Gastroesophageal sphincter (tissue), 3 donors: ENCODE data around the gene SF3B5.

ENCODE experiments used
- EP300 ChIP-seq: sonication (generic); formaldehyde crosslinking; IDR thresholded peaks from one replicate; pipeline ENCODE4 v1.6.1; 2017; ENCODE audit warnings: antibody characterized with exemption, mild to moderate bottlenecking
- POLR2A ChIP-seq, 2 donors: fragments of 450-650 bp; IDR thresholded peaks; one replicate each; pipeline ENCODE4 v1.6.1; 2017; ENCODE audit warnings: antibody characterized with exemption in 2 of 2, mild to moderate bottlenecking in 2 of 2, moderate library complexity in 1 of 2
- TF ChIP-seq, protein P1 (sequence below), 4 experiments: fragments of 200-600 bp in 2 of 4; fragments of 450-650 bp in 2 of 4; sonication (generic) in 1 of 4; IDR thresholded peaks; one replicate each; pipeline ENCODE4 v1.5.1; 2017 to 2019; ENCODE audit warnings: antibody characterized with exemption in 4 of 4, mild to moderate bottlenecking in 2 of 4, moderate library complexity in 2 of 4

DNA sequence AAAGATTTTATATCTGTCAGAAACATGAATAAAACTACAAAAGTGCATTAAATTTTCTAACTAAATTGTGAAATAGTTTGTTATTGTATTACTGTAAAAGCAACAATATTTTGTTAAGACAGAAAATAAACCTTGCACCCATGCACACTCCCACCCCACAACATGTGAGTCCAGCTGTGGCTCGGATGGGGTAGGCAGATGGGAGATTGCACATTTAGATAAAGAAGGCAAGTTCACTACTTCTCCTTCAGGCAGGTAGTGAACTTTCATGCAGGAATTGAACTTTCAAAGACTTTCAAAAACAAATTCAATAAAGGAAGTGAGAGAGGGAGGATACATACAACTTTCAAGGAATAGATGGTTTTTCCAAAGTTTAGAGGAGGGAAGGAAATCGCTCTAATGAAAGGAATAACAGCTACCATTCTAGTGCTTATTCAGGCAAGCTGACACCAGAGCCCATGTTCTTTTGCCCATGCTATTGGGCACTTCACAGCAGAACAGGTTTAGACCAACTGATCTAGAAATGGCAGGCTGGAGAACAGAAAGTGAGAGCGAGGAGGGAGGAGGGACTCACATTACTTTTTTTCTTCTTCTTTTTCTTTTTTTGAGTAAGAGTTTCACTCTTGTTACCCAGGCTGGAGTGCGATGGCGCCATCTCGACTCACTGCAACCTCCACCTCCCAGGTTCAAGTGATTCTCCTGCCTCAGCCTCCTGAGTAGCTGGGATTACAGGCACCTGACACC is 28.5 kb downstream of the SF3B5 start:
- TF ChIP-seq, protein P1, sequence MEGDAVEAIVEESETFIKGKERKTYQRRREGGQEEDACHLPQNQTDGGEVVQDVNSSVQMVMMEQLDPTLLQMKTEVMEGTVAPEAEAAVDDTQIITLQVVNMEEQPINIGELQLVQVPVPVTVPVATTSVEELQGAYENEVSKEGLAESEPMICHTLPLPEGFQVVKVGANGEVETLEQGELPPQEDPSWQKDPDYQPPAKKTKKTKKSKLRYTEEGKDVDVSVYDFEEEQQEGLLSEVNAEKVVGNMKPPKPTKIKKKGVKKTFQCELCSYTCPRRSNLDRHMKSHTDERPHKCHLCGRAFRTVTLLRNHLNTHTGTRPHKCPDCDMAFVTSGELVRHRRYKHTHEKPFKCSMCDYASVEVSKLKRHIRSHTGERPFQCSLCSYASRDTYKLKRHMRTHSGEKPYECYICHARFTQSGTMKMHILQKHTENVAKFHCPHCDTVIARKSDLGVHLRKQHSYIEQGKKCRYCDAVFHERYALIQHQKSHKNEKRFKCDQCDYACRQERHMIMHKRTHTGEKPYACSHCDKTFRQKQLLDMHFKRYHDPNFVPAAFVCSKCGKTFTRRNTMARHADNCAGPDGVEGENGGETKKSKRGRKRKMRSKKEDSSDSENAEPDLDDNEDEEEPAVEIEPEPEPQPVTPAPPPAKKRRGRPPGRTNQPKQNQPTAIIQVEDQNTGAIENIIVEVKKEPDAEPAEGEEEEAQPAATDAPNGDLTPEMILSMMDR (IDR thresholded peaks at IDR 0.05) = no peak
- TF ChIP-seq EP300 (no peak), POLR2A (IDR thresholded peaks at IDR 0.05) (no peak)
